ENCODE measurements around the gene TKTL1. TPM values are rescaled to one million over a fixed set of nuclear protein-coding genes. Genes with fewer than 3 reads are reported as not detected.

Gene TKTL1
- total and polyA plus RNA-seq, 2 of the 8 experiments (the other 6 are each of a cell fraction or from before 2014, with no cell fraction given): 0.05 TPM; not detected in 1

DNA sequence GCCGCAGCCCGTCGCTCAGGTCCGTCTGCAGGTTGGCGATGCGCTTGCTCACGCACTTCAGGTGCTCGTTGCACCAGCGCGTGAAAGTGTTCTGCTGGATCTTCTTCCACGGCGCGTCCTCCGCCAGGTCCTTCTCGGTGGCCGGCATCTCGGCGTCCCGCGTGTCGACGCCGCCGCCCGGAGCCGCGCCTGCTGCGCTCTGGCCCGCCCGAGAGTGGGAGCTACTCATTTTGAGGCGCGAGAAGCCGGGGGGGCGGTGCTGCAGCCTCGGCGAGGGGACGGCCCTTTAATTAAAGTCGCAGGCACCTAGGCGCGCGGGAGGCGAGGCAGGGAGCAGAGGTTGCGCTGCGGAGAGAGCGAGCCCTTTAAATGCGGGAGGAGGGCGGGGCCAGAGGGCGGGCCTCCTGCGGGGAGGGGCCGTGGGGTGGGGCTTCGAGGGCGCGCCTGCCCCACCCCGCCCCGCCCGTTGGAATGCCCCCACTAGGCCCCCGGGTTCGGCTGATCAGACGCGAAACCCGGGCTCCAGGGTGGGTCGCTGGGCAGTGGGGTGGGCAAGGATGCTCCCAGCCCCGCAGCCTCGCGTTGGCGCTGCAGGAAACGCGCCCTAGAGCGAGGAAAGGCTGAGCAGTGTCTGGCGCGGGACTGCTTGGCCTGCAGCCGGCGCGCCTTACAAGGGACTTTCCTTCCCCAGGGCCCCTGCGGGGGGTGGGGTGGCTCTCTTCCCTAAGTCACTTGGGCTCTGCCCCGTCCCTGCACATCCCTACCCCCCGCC, 75.6 kb downstream of the TKTL1 start (continued):
- no peak for TF ChIP-seq SIX5 (IDR thresholded peaks at IDR 0.05; ENCODE audit: low read depth, low read length)
- no peak for TF ChIP-seq CEBPB (IDR thresholded peaks at IDR 0.05; ENCODE audit: low read depth, low read length)
